ENCODE measurements around the gene PAQR5.

- TF ChIP-seq CTCF (IDR thresholded peaks at IDR 0.05): no peak
- no peak for TF ChIP-seq POLR2A (IDR thresholded peaks at IDR 0.05)
These were observed 21.4 kb upstream of the PAQR5 start for GRCh38 chr15:69277316-69277715.

Measured in sigmoid colon (tissue), 3 donors.